Peyer's patch (tissue), 4 donors: ENCODE results near the gene CEACAM5. TPM values are rescaled to one million over a fixed set of nuclear protein-coding genes. Genes with fewer than 3 reads are reported as not detected.
A peak's percentile ranks its signal among the peaks of the same experiment; 100 is the strongest.
"Not testable (repeated sequence)": the region's sequence is repeated elsewhere in the genome, so short reads cannot be mapped to it uniquely, and the experiment has no call there.

ENCODE experiments used
- DNase-seq, 3 donors: peaks; one replicate each; pipeline ENCODE4 v3.0.0-alpha.2; 2017 to 2019
- H3K27ac ChIP-seq, 4 donors: fragments of 200-600 bp; sonication (generic); one replicate each; pipeline ENCODE4 v1.5.1; 2016 to 2019
- H3K27me3 ChIP-seq, 2 donors: fragments of 200-600 bp; sonication (generic); one replicate each; pipeline ENCODE4 v1.5.1; 2019
- H3K36me3 ChIP-seq, 3 donors: fragments of 200-600 bp; sonication (generic); one replicate each; pipeline ENCODE4 v1.5.1; 2016 to 2019
- H3K4me1 ChIP-seq, 4 donors: fragments of 200-600 bp; sonication (generic); one replicate each; pipeline ENCODE4 v1.5.1; 2016 to 2019
- H3K4me3 ChIP-seq, 4 donors: fragments of 200-600 bp; sonication (generic); 1 replicate in 3 of 4; 2 replicates in 1 of 4; pipeline ENCODE4 v1.5.1; 2016 to 2019; ENCODE audit warnings: mild to moderate bottlenecking in 1 of 4
- H3K9me3 ChIP-seq, 4 donors: fragments of 200-600 bp; sonication (generic); one replicate each; pipeline ENCODE4 v1.5.1; 2016 to 2019; ENCODE audit warnings: mild to moderate bottlenecking in 1 of 4
- CTCF ChIP-seq, 6 experiments: fragments of 450-650 bp in 4 of 6; fragments of 200-600 bp in 2 of 6; sonication (generic) in 1 of 6; IDR thresholded peaks; one replicate each; pipeline ENCODE4 v1.5.1; 2017 to 2019; ENCODE audit warnings: antibody characterized with exemption in 6 of 6, mild to moderate bottlenecking in 3 of 6, moderate library complexity in 1 of 6
- POLR2A ChIP-seq, 2 donors: fragments of 450-650 bp; IDR thresholded peaks; one replicate each; pipeline ENCODE4 v1.5.1; 2017; ENCODE audit warnings: antibody characterized with exemption in 2 of 2, mild to moderate bottlenecking in 2 of 2, moderate library complexity in 2 of 2
- total RNA-seq, 4 donors: library from RNA; depleted of rRNA; stranded (reverse); fragments of >200 nt; gene quantifications; one replicate each; pipeline ENCODE4 v1.1.0, GENCODE V29; 2016

The CEACAM5 gene
- total RNA-seq, 4 donors from 2014 or later, result 63.9 to 113 (median 99.3) TPM

GRCh38 chr19:41707502-41707812 is 969 bp upstream of the CEACAM5 start:
- H3K36me3 ChIP-seq, result no peaks in the 10 kb centered on the region
- no peak overlapping the region for H3K4me3 ChIP-seq
- no peaks in the 10 kb centered on the region for H3K9me3 ChIP-seq
- TF ChIP-seq POLR2A (IDR thresholded peaks at IDR 0.05) (no peak), CTCF (IDR thresholded peaks at IDR 0.05) (peak in 2 of 6 experiments; percentile 17 to 24)
- DNase-seq, result no peak
- peaks cover 0 to 7% (median 0%) of the 10 kb centered on the region in 4 donors for H3K4me1 ChIP-seq
- peak overlapping the region in 1 of 4 donors; percentile 45 for H3K27ac ChIP-seq
- no peaks in the 10 kb centered on the region for H3K27me3 ChIP-seq

- no peaks in the 10 kb centered on the region for H3K27me3 ChIP-seq
- H3K27ac ChIP-seq, result peak overlapping the region in 1 of 4 donors; percentile 30
- peaks cover 0 to 7% (median 0%) of the 10 kb centered on the region in 4 donors for H3K4me1 ChIP-seq
- H3K36me3 ChIP-seq, result no peaks in the 10 kb centered on the region
- peak in 1 of 3 donors; percentile 28 for DNase-seq
- TF ChIP-seq POLR2A (IDR thresholded peaks at IDR 0.05) (no peak), CTCF (IDR thresholded peaks at IDR 0.05) (no peak)
- H3K4me3 ChIP-seq, result no peak overlapping the region
- H3K9me3 ChIP-seq, result no peaks in the 10 kb centered on the region
These were observed 505 bp upstream of the CEACAM5 start for GRCh38 chr19:41707871-41708371.

- peak overlapping the region in 1 of 4 donors; percentile 13 for H3K4me3 ChIP-seq
- not testable (repeated sequence) for H3K27ac ChIP-seq, H3K4me1 ChIP-seq, H3K27me3 ChIP-seq, H3K36me3 ChIP-seq, H3K9me3 ChIP-seq
- DNase-seq, result peak in 1 of 3 donors; percentile 40
These were observed 1.1 kb downstream of the CEACAM5 start for GRCh38 chr19:41709516-41709915.

GRCh38 chr19:41709951-41710645 is 1.7 kb downstream of the CEACAM5 start:
- DNase-seq, result peak in 1 of 3 donors; percentile 44

GRCh38 chr19:41711376-41712261 is 3.2 kb downstream of the CEACAM5 start:
- H3K27me3 ChIP-seq, result no peaks in the 10 kb centered on the region
- no peak for TF ChIP-seq POLR2A (IDR thresholded peaks at IDR 0.05)
- TF ChIP-seq CTCF (IDR thresholded peaks at IDR 0.05), result no peak
- H3K4me3 ChIP-seq, result peak overlapping the region in 2 of 4 donors; percentile 25 to 33
- no peaks in the 10 kb centered on the region for H3K36me3 ChIP-seq
- H3K9me3 ChIP-seq, result no peaks in the 10 kb centered on the region
- H3K27ac ChIP-seq, result no peak overlapping the region
- peaks cover 0 to 7% (median 0%) of the 10 kb centered on the region in 4 donors for H3K4me1 ChIP-seq
- peak in 1 of 3 donors; percentile 42 for DNase-seq

More at GRCh38 chr19:41709951-41710645, 1.7 kb downstream of the CEACAM5 start:
- Histone ChIP-seq H3K4me3 (peak overlapping the region in 2 of 4 donors; percentile 25 to 33), H3K27ac (no peak overlapping the region), H3K9me3 (no peaks in the 10 kb centered on the region), H3K27me3 (no peaks in the 10 kb centered on the region), H3K4me1 (peaks cover 0 to 7% (median 0%) of the 10 kb centered on the region in 4 donors), H3K36me3 (no peaks in the 10 kb centered on the region)
- no peak for TF ChIP-seq CTCF (IDR thresholded peaks at IDR 0.05)

GRCh38 chr19:41714598-41714997 is 6.2 kb downstream of the CEACAM5 start:
- Histone ChIP-seq H3K36me3 (no peaks in the 10 kb centered on the region), H3K9me3 (no peaks in the 10 kb centered on the region), H3K27me3 (no peaks in the 10 kb centered on the region), H3K4me1 (no peaks in the 10 kb centered on the region), H3K27ac (no peak overlapping the region), H3K4me3 (no peak overlapping the region)
- peak in 1 of 3 donors; percentile 30 for DNase-seq
- TF ChIP-seq CTCF (IDR thresholded peaks at IDR 0.05) (no peak), POLR2A (IDR thresholded peaks at IDR 0.05) (no peak)
